Neural progenitor cell (in vitro differentiated cells): ENCODE measurements around the gene LRCH4. TPM values are rescaled to one million over a fixed set of nuclear protein-coding genes. Genes with fewer than 3 reads are reported as not detected.
A peak's percentile ranks its signal among the peaks of the same experiment; 100 is the strongest.
"Not testable (repeated sequence)": the region's sequence is repeated elsewhere in the genome, so short reads cannot be mapped to it uniquely, and the experiment has no call there.

ENCODE experiments used
- DNase-seq: peaks from one replicate; pipeline ENCODE4 v3.0.0-alpha.2; 2016; ENCODE audit warnings: low spot score
- H2AFZ ChIP-seq: fragments of 200-600 bp; sonication (generic); replicated peaks from 2 replicates; pipeline ENCODE4 v1.6.1; 2016; ENCODE audit warnings: antibody characterized with exemption
- H3F3A ChIP-seq: fragments of 200-600 bp; sonication (generic); 2 replicates; pipeline ENCODE4 v1.6.1; 2016; ENCODE audit warnings: antibody characterized with exemption, low read depth
- H3K27ac ChIP-seq: fragments of 200-600 bp; sonication (generic); 2 replicates; pipeline ENCODE4 v1.5.1; 2016; ENCODE audit warnings: mild to moderate bottlenecking
- H3K27me3 ChIP-seq: fragments of 200-600 bp; sonication (generic); 2 replicates; pipeline ENCODE4 v1.6.1; 2016; ENCODE audit warnings: mild to moderate bottlenecking, moderate library complexity
- H3K36me3 ChIP-seq: fragments of 200-600 bp; sonication (generic); 2 replicates; pipeline ENCODE4 v1.5.1; 2016
- H3K4me1 ChIP-seq: fragments of 200-600 bp; sonication (generic); 2 replicates; pipeline ENCODE4 v1.6.1; 2016; ENCODE audit warnings: mixed run types
- H3K4me2 ChIP-seq: fragments of 200-600 bp; sonication (generic); 2 replicates; pipeline ENCODE4 v1.6.1; 2016
- H3K4me3 ChIP-seq: fragments of 200-600 bp; sonication (generic); 2 replicates; pipeline ENCODE4 v1.5.1; 2016
- H3K79me2 ChIP-seq: fragments of 200-600 bp; sonication (generic); 2 replicates; pipeline ENCODE4 v1.6.1; 2016; ENCODE audit warnings: low read depth
- H3K9ac ChIP-seq: fragments of 200-600 bp; sonication (generic); 2 replicates; pipeline ENCODE4 v1.6.1; 2016
- H3K9me3 ChIP-seq: fragments of 200-600 bp; sonication (generic); 2 replicates; pipeline ENCODE4 v1.5.1; 2016; ENCODE audit warnings: low read depth
- H4K20me1 ChIP-seq: fragments of 200-600 bp; sonication (generic); 2 replicates; pipeline ENCODE4 v1.6.1; 2016; ENCODE audit warnings: low read depth
- H3K27ac Mint-ChIP-seq: 3 replicates; pipeline ENCODE4 v1.8.0; 2021; ENCODE audit warnings: mixed read lengths
- H3K27me3 Mint-ChIP-seq: 2 replicates; pipeline ENCODE4 v1.8.0; 2022; ENCODE audit warnings: low read depth, mild to moderate bottlenecking, inconsistent platforms, moderate library complexity, mixed read lengths; ENCODE audit not compliant: insufficient read depth
- H3K36me3 Mint-ChIP-seq: 3 replicates; pipeline ENCODE4 v1.8.0; 2021; ENCODE audit warnings: mixed read lengths
- H3K4me1 Mint-ChIP-seq: 3 replicates; pipeline ENCODE4 v1.8.0; 2021; ENCODE audit warnings: mixed read lengths
- H3K4me3 Mint-ChIP-seq: 3 replicates; pipeline ENCODE4 v1.8.0; 2021; ENCODE audit warnings: mild to moderate bottlenecking, moderate library complexity, mixed read lengths
- H3K9me3 Mint-ChIP-seq: 3 replicates; pipeline ENCODE4 v1.8.0; 2020; ENCODE audit warnings: mixed read lengths
- CTCF ChIP-seq: fragments of 200-600 bp; sonication (generic); IDR thresholded peaks from 2 replicates; pipeline ENCODE4 v1.5.1; 2017; ENCODE audit warnings: antibody characterized with exemption, mild to moderate bottlenecking
- EZH2 ChIP-seq: fragments of 200-600 bp; sonication (generic); IDR thresholded peaks from 2 replicates; pipeline ENCODE4 v1.6.1; 2017; ENCODE audit warnings: antibody characterized with exemption, mild to moderate bottlenecking, moderate library complexity
- EZH2phosphoT487 ChIP-seq: fragments of 200-600 bp; sonication (generic); IDR thresholded peaks from 2 replicates; pipeline ENCODE4 v1.6.1; 2017; ENCODE audit warnings: antibody characterized with exemption
- total RNA-seq: library from RNA; depleted of rRNA; stranded (reverse); fragments of >200 nt; gene quantifications from 2 replicates; pipeline ENCODE4 v1.2.3, GENCODE V29; 2015; ENCODE audit warnings: low replicate concordance

Gene LRCH4
- total RNA-seq, 1 donor from 2014 or later: 4.5 TPM

GRCh38 chr7:100538348-100538653 is 47.6 kb downstream of the LRCH4 start:
- Mint-ChIP-seq H3K9me3 (no peaks in the 10 kb centered on the region), H3K27ac (peak overlapping the region; percentile 31)
- peak overlapping the region; percentile 71 for H3K4me2 ChIP-seq

GRCh38 chr7:100536695-100537094 is 49.2 kb downstream of the LRCH4 start:
- not testable (repeated sequence) for H3K4me2 ChIP-seq, H2AFZ ChIP-seq, H3K27ac Mint-ChIP-seq, H3K36me3 ChIP-seq, H3K27me3 Mint-ChIP-seq, H3K9me3 Mint-ChIP-seq, DNase-seq, H3K36me3 Mint-ChIP-seq, H3K9me3 ChIP-seq, H3K4me3 Mint-ChIP-seq, H3K4me3 ChIP-seq, H3K27ac ChIP-seq, H3K9ac ChIP-seq, H3F3A ChIP-seq, H3K4me1 ChIP-seq
- H4K20me1 ChIP-seq: peaks cover 13% of the 10 kb centered on the region
- H3K79me2 ChIP-seq: peaks cover 13% of the 10 kb centered on the region
- H3K4me1 Mint-ChIP-seq: peaks cover 18% of the 10 kb centered on the region
- H3K27me3 ChIP-seq: peaks cover 10% of the 10 kb centered on the region

More at GRCh38 chr7:100538348-100538653, 47.6 kb downstream of the LRCH4 start:
- DNase-seq: no peak
- TF ChIP-seq EZH2: no peak
- TF ChIP-seq CTCF: no peak
- TF ChIP-seq EZH2phosphoT487: no peak
- peak overlapping the region; percentile 66 for H2AFZ ChIP-seq
- peaks cover 10% of the 10 kb centered on the region for H3K27me3 ChIP-seq
- no peak overlapping the region for H3K27ac ChIP-seq
- H3K36me3 ChIP-seq: no peaks in the 10 kb centered on the region
- Mint-ChIP-seq H3K27me3 (peaks cover 3% of the 10 kb centered on the region), H3K36me3 (no peaks in the 10 kb centered on the region), H3K4me1 (peaks cover 28% of the 10 kb centered on the region), H3K4me3 (peak overlapping the region; percentile 95)
- peaks cover 13% of the 10 kb centered on the region for H3K79me2 ChIP-seq
- no peak overlapping the region for H3K9ac ChIP-seq
- peak overlapping the region; percentile 38 for H3K4me3 ChIP-seq
- H3K9me3 ChIP-seq: no peaks in the 10 kb centered on the region
- peaks cover 8% of the 10 kb centered on the region for H3F3A ChIP-seq
- peaks cover 5% of the 10 kb centered on the region for H3K4me1 ChIP-seq
- peaks cover 13% of the 10 kb centered on the region for H4K20me1 ChIP-seq

GRCh38 chr7:100535982-100536381 is 49.9 kb downstream of the LRCH4 start:
- H3K36me3 ChIP-seq, H3F3A ChIP-seq, H3K27ac Mint-ChIP-seq, H3K9me3 ChIP-seq, H3K27me3 Mint-ChIP-seq, H3K4me2 ChIP-seq, H3K36me3 Mint-ChIP-seq, H3K9me3 Mint-ChIP-seq, H3K27ac ChIP-seq, H3K4me3 Mint-ChIP-seq, H3K9ac ChIP-seq, H2AFZ ChIP-seq, H3K4me3 ChIP-seq, H3K4me1 ChIP-seq, DNase-seq: not testable (repeated sequence)
- Histone ChIP-seq H4K20me1 (peaks cover 10% of the 10 kb centered on the region), H3K27me3 (peaks cover 10% of the 10 kb centered on the region), H3K79me2 (peaks cover 10% of the 10 kb centered on the region)
- H3K4me1 Mint-ChIP-seq: peaks cover 14% of the 10 kb centered on the region

GRCh38 chr7:100532165-100533022 is 53.5 kb downstream of the LRCH4 start:
- Histone ChIP-seq H3K9ac (no peak overlapping the region), H3K4me3 (no peak overlapping the region), H3K9me3 (no peaks in the 10 kb centered on the region), H3F3A (no peaks in the 10 kb centered on the region), H3K4me2 (no peak overlapping the region), H3K79me2 (no peaks in the 10 kb centered on the region), H4K20me1 (no peaks in the 10 kb centered on the region), H3K27ac (no peak overlapping the region), H2AFZ (no peak overlapping the region), H3K4me1 (no peaks in the 10 kb centered on the region), H3K27me3 (no peaks in the 10 kb centered on the region), H3K36me3 (no peaks in the 10 kb centered on the region)
- Mint-ChIP-seq H3K27me3 (peaks cover 6% of the 10 kb centered on the region), H3K9me3 (no peaks in the 10 kb centered on the region), H3K36me3 (no peaks in the 10 kb centered on the region), H3K4me1 (no peaks in the 10 kb centered on the region), H3K27ac (peak overlapping the region; percentile 60), H3K4me3 (no peak overlapping the region)
- TF ChIP-seq EZH2 (no peak), EZH2phosphoT487 (no peak), CTCF (no peak)
- DNase-seq: no peak

GRCh38 chr7:100528108-100528866 is 57.6 kb downstream of the LRCH4 start:
- H3K4me2 ChIP-seq, H3K27me3 ChIP-seq, H3K4me1 ChIP-seq, H3K4me1 Mint-ChIP-seq, H3K79me2 ChIP-seq, H3K27ac ChIP-seq, H3K9ac ChIP-seq, H3K9me3 Mint-ChIP-seq, H3K36me3 ChIP-seq, DNase-seq, H2AFZ ChIP-seq, H3K27me3 Mint-ChIP-seq, H4K20me1 ChIP-seq, H3K4me3 Mint-ChIP-seq, H3K36me3 Mint-ChIP-seq, H3F3A ChIP-seq, H3K4me3 ChIP-seq, H3K27ac Mint-ChIP-seq, H3K9me3 ChIP-seq: not testable (repeated sequence)
